Activated CD4-positive, alpha-beta T cell treated with anti-CD3 and anti-CD28 coated beads for 36 hours (primary cell): ENCODE data around the gene MIX23. TPM values are rescaled to one million over a fixed set of nuclear protein-coding genes. Genes with fewer than 3 reads are reported as not detected.
"Not testable (repeated sequence)": the region's sequence is repeated elsewhere in the genome, so short reads cannot be mapped to it uniquely, and the experiment has no call there.

Experiments
- ATAC-seq: fragments of 200-7000 bp; cut with Tn5 transposase; one replicate; pipeline ENCODE4 v1.10.0; 2021; ENCODE audit warnings: mild to moderate bottlenecking, moderate library complexity
- CTCF ChIA-PET: fragments of 350-600 bp; sonication (Branson Sonifier 250); formaldehyde crosslinking; loops from one replicate; lab custom pipeline; 2021; ENCODE audit warnings: antibody characterized with exemption; lab: Charles Lee
- POLR2A ChIA-PET: fragments of 350-600 bp; sonication (Branson Sonifier 250); formaldehyde crosslinking; loops from one replicate; lab custom pipeline; 2021; ENCODE audit warnings: antibody characterized with exemption, inconsistent platforms; lab: Charles Lee
- DNase-seq: peaks from one replicate; pipeline ENCODE4 v3.0.0-alpha.2; 2020
- H3K27ac Mint-ChIP-seq: one replicate; pipeline ENCODE4 v1.8.0; 2021; ENCODE audit warnings: mixed read lengths
- H3K27me3 Mint-ChIP-seq: one replicate; pipeline ENCODE4 v1.8.0; 2021; ENCODE audit warnings: mixed read lengths
- H3K36me3 Mint-ChIP-seq: one replicate; pipeline ENCODE4 v1.8.0; 2021; ENCODE audit warnings: low read depth, mixed read lengths
- H3K4me1 Mint-ChIP-seq: one replicate; pipeline ENCODE4 v1.8.0; 2021; ENCODE audit warnings: mixed read lengths
- H3K4me3 Mint-ChIP-seq: one replicate; pipeline ENCODE4 v1.8.0; 2021; ENCODE audit warnings: mild to moderate bottlenecking, moderate library complexity, mixed read lengths
- H3K9me3 Mint-ChIP-seq: one replicate; pipeline ENCODE4 v1.8.0; 2021; ENCODE audit warnings: low read depth, mixed read lengths
- intact Hi-C, 2 experiments: fragments of 100-400 bp; cut with DNase I in 1 of 2; cut with micrococcal nuclease in 1 of 2; formaldehyde crosslinking; loops; one replicate each; pipeline versions ENCODE4 v1.14.2 to v1.15.1; 2022 to 2024; cut with DNase I, micrococcal nuclease
- total RNA-seq, 2 experiments: library from RNA; stranded (reverse); gene quantifications; one replicate each; pipeline ENCODE4 v1.2.3, GENCODE V29; 2021

MIX23 gene
- total RNA-seq, 2 experiments from 2014 or later: 148 to 250 TPM

GRCh38 chr3:122366379-122366749, 16.7 kb downstream of the MIX23 start:
- Mint-ChIP-seq H3K27me3 (no peaks in the 10 kb centered on the region), H3K9me3 (no peaks in the 10 kb centered on the region), H3K4me3 (no peak overlapping the region), H3K4me1 (peaks cover 34% of the 10 kb centered on the region), H3K27ac (peak overlapping the region; percentile 78), H3K36me3 (peaks cover 57% of the 10 kb centered on the region)
- DNase-seq (no peak), ATAC-seq (peak; percentile 21)
- CTCF ChIA-PET: interaction anchor here (1.4 to 1.8 kb wide), 3 partner anchors 12 to 265 kb away, joined by 3 to 5 read pairs (median 4); partner anchors contain the start of gene FAM162A
- POLR2A ChIA-PET: interaction anchor here (0.6 kb wide), 1 partner anchor 478 kb away, joined by 4 read pairs; no protein-coding TSS in a partner anchor
- intact Hi-C loops: loop anchor here (5.0 kb wide), 2 partner anchors 264 to 819 kb away; partner anchors contain the start of gene POLQ (in 1 of the 2)

GRCh38 chr3:122365582-122366378, 17.3 kb downstream of the MIX23 start:
- Mint-ChIP-seq H3K4me1 (peaks cover 34% of the 10 kb centered on the region), H3K36me3 (peaks cover 55% of the 10 kb centered on the region), H3K27ac (peak overlapping the region; percentile 93)
- ChIA-PET CTCF (interaction anchor here (0.8 to 1.9 kb wide), 5 partner anchors 13 to 815 kb away, joined by 3 to 6 read pairs (median 4); partner anchors contain the start of gene FAM162A), POLR2A (interaction anchor here (0.6 kb wide), 1 partner anchor 477 kb away, joined by 4 read pairs; no protein-coding TSS in a partner anchor)
- H3K27me3 Mint-ChIP-seq, H3K9me3 Mint-ChIP-seq, H3K4me3 Mint-ChIP-seq: not testable (repeated sequence)
- ATAC-seq (peak; percentile 93), DNase-seq (peak; percentile 32)
- intact Hi-C loops: loop anchor here (1.0 to 5.0 kb wide), 5 partner anchors 19 to 818 kb away; partner anchors contain the start of genes FAM162A (in 1 of the 2) and POLQ (in 1 of the 2)

DNA sequence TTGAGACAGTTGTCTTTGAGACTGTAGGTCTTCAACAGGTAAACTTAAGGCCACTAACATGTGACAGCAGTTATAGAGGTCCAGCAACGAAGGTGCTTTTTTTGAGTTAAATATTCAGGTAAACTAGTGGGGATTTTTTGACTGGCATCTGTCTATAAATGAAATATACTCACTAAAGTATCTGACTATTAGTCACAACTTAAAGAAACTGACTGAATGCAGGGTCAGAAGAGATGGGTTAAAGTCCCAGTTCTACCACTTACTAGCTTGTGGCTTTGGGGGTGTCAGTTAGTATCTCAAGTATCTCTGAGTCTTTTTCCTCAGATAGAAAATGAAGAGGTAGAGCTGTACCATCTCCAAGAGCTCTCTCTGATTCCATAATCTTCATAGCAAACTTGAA, 18.0 kb downstream of the MIX23 start:
- Mint-ChIP-seq H3K27me3 (no peaks in the 10 kb centered on the region), H3K9me3 (no peaks in the 10 kb centered on the region), H3K36me3 (peaks cover 58% of the 10 kb centered on the region), H3K4me1 (peaks cover 34% of the 10 kb centered on the region), H3K27ac (peak overlapping the region; percentile 93), H3K4me3 (no peak overlapping the region)
- ChIA-PET POLR2A (no interaction called here), CTCF (interaction anchor here (0.7 to 1.9 kb wide), 5 partner anchors 10 to 815 kb away, joined by 3 to 6 read pairs (median 3); no protein-coding TSS in a partner anchor)
- intact Hi-C loops: loop anchor here (1.0 to 5.0 kb wide), 5 partner anchors 20 to 818 kb away; partner anchors contain the start of genes FAM162A (in 1 of the 2) and POLQ (in 1 of the 2)
- DNase-seq (no peak), ATAC-seq (peak; percentile 73)

DNA sequence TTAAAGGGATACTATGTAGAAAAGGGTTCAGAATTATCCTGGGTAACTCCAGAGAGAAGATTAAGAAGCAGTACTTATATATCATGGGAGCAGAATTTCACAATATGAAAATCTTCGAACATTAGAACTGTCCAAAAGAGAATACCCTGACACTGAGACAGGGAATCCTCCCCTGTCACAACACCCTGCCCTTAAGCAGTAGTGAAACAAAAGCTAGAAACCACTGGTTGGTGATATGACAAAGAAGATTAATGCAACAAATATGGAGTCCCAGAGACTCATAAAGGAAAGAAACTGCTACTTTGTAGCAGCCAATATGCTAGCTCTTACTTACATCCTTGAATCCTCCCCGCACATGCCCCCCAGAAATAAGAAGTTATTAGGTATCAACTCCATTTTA, 18.5 kb downstream of the MIX23 start:
- no peak for ATAC-seq
- CTCF ChIA-PET: interaction anchor here (0.7 to 1.9 kb wide), 4 partner anchors 9 to 314 kb away, joined by 3 to 6 read pairs (median 4); no protein-coding TSS in a partner anchor
- H3K27ac Mint-ChIP-seq: peak overlapping the region; percentile 93

DNA sequence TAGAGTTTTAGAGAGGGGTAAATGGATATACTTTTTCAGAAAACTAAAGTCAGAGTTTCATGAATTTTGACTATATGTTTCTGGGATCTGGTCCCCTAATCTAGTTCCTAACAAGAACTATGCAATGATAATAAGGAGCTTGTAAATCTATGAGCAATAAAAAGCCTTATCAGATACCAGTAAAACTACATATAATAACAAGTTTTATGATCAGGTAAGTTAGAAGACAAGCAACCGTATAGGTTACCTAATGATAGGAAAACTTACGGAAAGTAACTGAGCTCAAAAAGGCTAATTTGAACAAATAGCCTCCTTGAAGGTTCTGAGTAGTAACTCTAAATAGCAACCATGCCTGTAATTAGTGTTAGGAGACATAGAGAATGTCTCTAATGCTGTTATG, 21.0 kb downstream of the MIX23 start:
- Mint-ChIP-seq H3K4me1 (peaks cover 32% of the 10 kb centered on the region), H3K27ac (no peak overlapping the region), H3K4me3 (no peak overlapping the region), H3K9me3 (no peaks in the 10 kb centered on the region), H3K27me3 (no peaks in the 10 kb centered on the region), H3K36me3 (peaks cover 51% of the 10 kb centered on the region)
- no peak for ATAC-seq
- ChIA-PET POLR2A (interaction anchor here (0.6 kb wide), 1 partner anchor 254 kb away, joined by 3 read pairs; no protein-coding TSS in a partner anchor), CTCF (interaction anchor here (0.7 kb wide), 1 partner anchor 118 kb away, joined by 4 read pairs; no protein-coding TSS in a partner anchor)
- intact Hi-C loops: no loop called here
- DNase-seq: no peak

More for the DNA sequence above, 18.5 kb downstream of the MIX23 start:
- no peaks in the 10 kb centered on the region for H3K9me3 Mint-ChIP-seq
- H3K4me1 Mint-ChIP-seq: peaks cover 34% of the 10 kb centered on the region
- H3K36me3 Mint-ChIP-seq: peaks cover 55% of the 10 kb centered on the region
- no peaks in the 10 kb centered on the region for H3K27me3 Mint-ChIP-seq
- no peak overlapping the region for H3K4me3 Mint-ChIP-seq
- intact Hi-C loops: loop anchor here in 1 of 2 experiments (2.0 kb wide), 1 partner anchor 20 kb away; the partner anchor contains the start of gene FAM162A
- POLR2A ChIA-PET: no interaction called here
- DNase-seq: no peak

DNA sequence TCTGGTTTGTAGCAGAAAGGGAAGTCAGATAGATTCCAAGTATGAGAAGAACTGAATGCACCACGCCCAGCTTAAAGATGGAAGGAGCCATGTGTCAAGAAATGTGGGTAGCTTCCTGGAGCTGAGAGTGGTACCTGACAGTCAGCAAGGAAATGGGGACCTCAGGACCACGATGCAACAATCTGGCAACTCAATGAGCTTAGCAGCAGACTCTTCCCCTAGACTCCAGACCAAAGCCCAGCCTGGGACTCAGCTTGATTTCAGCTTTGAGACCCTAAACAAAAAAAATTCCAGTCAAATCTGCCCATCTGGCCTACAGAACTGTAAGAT, 24.4 kb downstream of the MIX23 start:
- peak; percentile 11 for DNase-seq
- intact Hi-C loops: no loop called here
- Mint-ChIP-seq H3K27me3 (no peaks in the 10 kb centered on the region), H3K36me3 (peaks cover 24% of the 10 kb centered on the region), H3K4me1 (peaks cover 4% of the 10 kb centered on the region), H3K4me3 (no peak overlapping the region), H3K9me3 (no peaks in the 10 kb centered on the region), H3K27ac (peak overlapping the region; percentile 72)
- no peak for ATAC-seq
- ChIA-PET CTCF (interaction anchor here (1.2 kb wide), 1 partner anchor 34 kb away, joined by 3 read pairs; no protein-coding TSS in a partner anchor), POLR2A (no interaction called here)

DNA sequence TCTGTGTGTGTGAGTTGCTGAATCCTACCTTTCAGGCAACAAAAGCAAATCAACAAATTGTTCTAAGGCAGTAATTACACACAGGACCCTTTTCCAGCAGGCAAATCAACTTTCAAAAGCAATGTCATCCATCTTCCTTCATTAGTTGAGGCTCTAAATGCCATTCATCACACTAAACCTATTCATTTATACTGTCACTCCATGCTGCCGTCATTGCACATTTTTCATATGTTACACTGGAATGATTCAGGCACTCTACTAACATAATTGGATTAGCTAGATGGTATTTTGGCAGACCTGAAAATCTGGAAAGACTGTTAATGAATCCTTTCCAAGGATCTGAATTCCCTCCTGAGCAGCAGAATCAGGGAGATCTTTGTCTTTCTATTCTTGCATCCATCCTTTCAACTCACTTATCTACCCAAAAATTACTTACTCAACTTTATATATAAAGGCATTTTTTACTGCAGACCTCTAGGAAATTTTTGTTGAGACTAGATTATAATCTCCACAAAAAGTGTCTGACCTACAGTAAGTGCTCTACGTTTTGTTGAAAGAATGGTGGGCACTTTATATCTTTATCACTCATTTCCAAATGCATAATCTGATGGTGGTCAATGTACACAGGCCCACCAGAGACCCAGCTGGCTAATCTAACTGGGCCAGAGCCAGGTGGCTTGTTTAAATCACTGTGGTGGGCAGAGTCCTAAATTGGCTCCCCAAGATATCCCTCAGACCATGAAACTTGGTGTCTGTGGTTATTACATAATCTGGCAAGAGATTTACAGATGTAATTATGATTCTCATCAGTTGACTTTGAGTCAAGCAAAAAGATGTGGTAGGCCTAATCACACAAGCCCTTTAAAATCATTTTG, 25.0 kb downstream of the MIX23 start:
- Mint-ChIP-seq H3K9me3 (no peaks in the 10 kb centered on the region), H3K27me3 (no peaks in the 10 kb centered on the region), H3K27ac (peak overlapping the region; percentile 72), H3K36me3 (peaks cover 18% of the 10 kb centered on the region), H3K4me3 (no peak overlapping the region), H3K4me1 (peaks cover 4% of the 10 kb centered on the region)
- DNase-seq: no peak
- intact Hi-C loops: loop anchor here in 1 of 2 experiments (2.0 kb wide), 2 partner anchors 51 to 257 kb away; no protein-coding TSS in a partner anchor
- no peak for ATAC-seq
- POLR2A ChIA-PET: no interaction called here
- CTCF ChIA-PET: interaction anchor here (0.7 to 1.2 kb wide), 2 partner anchors 26 to 35 kb away, joined by 3 read pairs; partner anchors contain the start of gene FAM162A

GRCh38 chr3:122356402-122356801, 26.6 kb downstream of the MIX23 start:
- POLR2A ChIA-PET: no interaction called here
- ATAC-seq (no peak), DNase-seq (peak; percentile 45)
- intact Hi-C loops: loop anchor here in 1 of 2 experiments (2.0 kb wide), 2 partner anchors 50 to 256 kb away; no protein-coding TSS in a partner anchor
- no peak overlapping the region for H3K4me3 Mint-ChIP-seq
- H3K27me3 Mint-ChIP-seq: no peaks in the 10 kb centered on the region
- CTCF ChIA-PET: interaction anchor here (0.9 to 1.0 kb wide), 2 partner anchors 50 to 55 kb away, joined by 3 read pairs; no protein-coding TSS in a partner anchor
- H3K9me3 Mint-ChIP-seq: no peaks in the 10 kb centered on the region
- no peak overlapping the region for H3K27ac Mint-ChIP-seq
- peaks cover 4% of the 10 kb centered on the region for H3K4me1 Mint-ChIP-seq
- H3K36me3 Mint-ChIP-seq: peaks cover 12% of the 10 kb centered on the region

- DNase-seq: no peak
- CTCF ChIA-PET: interaction anchor here (0.6 to 0.9 kb wide), 2 partner anchors 9 to 54 kb away, joined by 3 read pairs; no protein-coding TSS in a partner anchor
- H3K4me3 Mint-ChIP-seq: no peak overlapping the region
- peaks cover 4% of the 10 kb centered on the region for H3K4me1 Mint-ChIP-seq
- H3K9me3 Mint-ChIP-seq: no peaks in the 10 kb centered on the region
- intact Hi-C loops: loop anchor here in 1 of 2 experiments (2.0 kb wide), 2 partner anchors 49 to 255 kb away; no protein-coding TSS in a partner anchor
- no peak for ATAC-seq
- POLR2A ChIA-PET: no interaction called here
- H3K27ac Mint-ChIP-seq: no peak overlapping the region
- peaks cover 9% of the 10 kb centered on the region for H3K36me3 Mint-ChIP-seq
- no peaks in the 10 kb centered on the region for H3K27me3 Mint-ChIP-seq
Measured at GRCh38 chr3:122355612-122356011, 27.4 kb downstream of the MIX23 start.

GRCh38 chr3:122353893-122354401, 29.1 kb downstream of the MIX23 start:
- POLR2A ChIA-PET: interaction anchor here (0.6 kb wide), 2 partner anchors 29 to 88 kb away, joined by 3 to 4 read pairs; partner anchors contain the start of gene MIX23
- CTCF ChIA-PET: interaction anchor here (1.0 kb wide), 1 partner anchor 108 kb away, joined by 3 read pairs; no protein-coding TSS in a partner anchor
- H3K9me3 Mint-ChIP-seq: no peaks in the 10 kb centered on the region
- intact Hi-C loops: no loop called here
- H3K27me3 Mint-ChIP-seq: no peaks in the 10 kb centered on the region
- peaks cover 7% of the 10 kb centered on the region for H3K36me3 Mint-ChIP-seq
- H3K27ac Mint-ChIP-seq: no peak overlapping the region
- ATAC-seq (no peak), DNase-seq (no peak)
- H3K4me1 Mint-ChIP-seq: peaks cover 4% of the 10 kb centered on the region
- no peak overlapping the region for H3K4me3 Mint-ChIP-seq
